ENCODE measurements around the gene ZFC3H1.
"Not testable (repeated sequence)": the region's sequence is repeated elsewhere in the genome, so short reads cannot be mapped to it uniquely, and the experiment has no call there.

The ZFC3H1 gene

GRCh38 chr12:71582925-71583324, 80.7 kb downstream of the ZFC3H1 start:
- in situ Hi-C loops (cut with HindIII; ENCODE audit: low sequenced_read_pairs), result no loop called here

GRCh38 chr12:71581206-71581605, 82.4 kb downstream of the ZFC3H1 start:
- in situ Hi-C loops (cut with HindIII; ENCODE audit: low sequenced_read_pairs), result no loop called here

GRCh38 chr12:71578694-71579258, 84.9 kb downstream of the ZFC3H1 start:
- in situ Hi-C loops (cut with HindIII; ENCODE audit: low sequenced_read_pairs), result no loop called here

GRCh38 chr12:71576496-71576895, 87.2 kb downstream of the ZFC3H1 start:
- in situ Hi-C loops (cut with HindIII; ENCODE audit: low sequenced_read_pairs), result no loop called here

GRCh38 chr12:71569885-71570284, 93.8 kb downstream of the ZFC3H1 start:
- in situ Hi-C loops (cut with HindIII; ENCODE audit: low sequenced_read_pairs), result not testable (repeated sequence)

GRCh38 chr12:71567537-71567936, 96.1 kb downstream of the ZFC3H1 start:
- in situ Hi-C loops (cut with HindIII; ENCODE audit: low sequenced_read_pairs), result no loop called here

- in situ Hi-C loops (cut with HindIII; ENCODE audit: low sequenced_read_pairs), result no loop called here
Observed at GRCh38 chr12:71566655-71567054, 97.0 kb downstream of the ZFC3H1 start.

- in situ Hi-C loops (cut with HindIII; ENCODE audit: low sequenced_read_pairs), result no loop called here
Observed at GRCh38 chr12:71565535-71565934, 98.1 kb downstream of the ZFC3H1 start.

GRCh38 chr12:71562676-71563595, 100.7 kb downstream of the ZFC3H1 start:
- in situ Hi-C loops (cut with HindIII; ENCODE audit: low sequenced_read_pairs), result no loop called here

Measured in endothelial cell of hepatic sinusoid (primary cell).